GM12873 (cell line): ENCODE results near the gene OR56A5.

Source experiments
- CTCF ChIP-seq: IDR thresholded peaks from 2 replicates; pipeline ENCODE4 v1.5.1; 2012; ENCODE audit warnings: low read depth, mild to moderate bottlenecking, moderate library complexity, low read length, control low read depth; ENCODE audit not compliant: insufficient read depth; ENCODE audit errors: missing control alignments

The OR56A5 gene

GRCh38 chr11:5992604-5993251 is 24.4 kb upstream of the OR56A5 start:
- peak; percentile 62 for TF ChIP-seq CTCF

DNA sequence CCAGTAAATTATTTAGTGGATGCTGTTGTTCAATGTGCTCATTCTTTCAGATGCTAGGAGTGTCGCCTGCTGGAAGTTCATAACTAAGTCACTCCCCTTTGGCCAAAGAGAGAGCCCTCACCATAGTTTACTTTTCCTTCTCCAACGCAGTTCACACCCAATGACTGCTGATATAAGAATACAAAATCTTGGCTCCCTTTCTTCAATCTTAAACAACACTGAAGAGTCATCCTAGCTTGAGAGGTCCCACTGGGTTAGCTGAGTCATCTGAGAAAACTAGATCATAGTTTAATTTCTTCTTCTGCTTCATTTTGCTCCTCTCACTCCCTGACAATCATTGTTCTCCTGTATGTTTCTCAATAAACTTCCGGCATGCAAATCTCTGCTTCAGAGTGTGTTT is 23.9 kb upstream of the OR56A5 start:
- TF ChIP-seq CTCF: no peak

DNA sequence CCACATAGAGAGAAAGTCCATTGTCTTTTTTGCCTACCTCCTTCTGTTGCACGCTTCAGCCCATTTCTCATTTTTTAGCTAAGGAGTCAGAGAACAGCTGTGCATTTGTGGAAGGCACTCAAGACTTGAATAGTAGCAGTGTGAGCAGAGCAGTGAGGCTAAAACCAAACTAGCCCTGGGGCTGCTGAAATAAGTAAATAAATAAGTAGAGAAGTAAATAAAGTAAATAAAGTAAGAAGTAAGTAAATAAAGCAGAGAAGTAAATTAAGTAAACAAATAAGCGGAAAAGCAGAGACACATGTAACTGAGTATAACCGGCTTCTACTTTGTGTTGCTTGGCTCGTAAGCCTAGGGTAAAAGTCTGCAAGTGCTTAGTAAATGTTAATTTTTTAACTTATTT is 20.9 kb upstream of the OR56A5 start:
- TF ChIP-seq CTCF: no peak

GRCh38 chr11:5986885-5987284 is 18.6 kb upstream of the OR56A5 start, which contains the start of gene OR52L1:
OR52L1 (minus strand) TSS chr11:5986985; CDS start chr11:5986930, 55 bp downstream.
- no peak for TF ChIP-seq CTCF

DNA sequence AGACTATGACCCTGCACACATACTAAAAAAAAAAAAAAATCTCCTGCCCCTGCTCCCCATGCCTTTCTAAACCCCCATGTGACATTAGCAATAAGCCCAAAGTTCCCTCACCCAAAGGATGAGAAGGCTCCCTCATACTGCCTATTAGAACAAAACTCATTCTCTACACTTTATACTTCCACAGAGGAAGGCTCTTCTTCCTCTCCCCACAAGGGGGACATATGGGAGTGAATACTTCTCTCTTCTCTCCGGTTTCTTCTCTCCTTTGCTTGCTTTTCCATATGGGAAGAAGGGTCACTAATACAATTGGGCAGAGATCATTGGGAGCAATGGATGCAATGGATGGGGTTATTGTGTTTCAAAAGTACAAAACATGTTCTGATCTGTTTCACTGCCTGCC is 15.1 kb upstream of the OR56A5 start:
- TF ChIP-seq CTCF: peak; percentile 11

DNA sequence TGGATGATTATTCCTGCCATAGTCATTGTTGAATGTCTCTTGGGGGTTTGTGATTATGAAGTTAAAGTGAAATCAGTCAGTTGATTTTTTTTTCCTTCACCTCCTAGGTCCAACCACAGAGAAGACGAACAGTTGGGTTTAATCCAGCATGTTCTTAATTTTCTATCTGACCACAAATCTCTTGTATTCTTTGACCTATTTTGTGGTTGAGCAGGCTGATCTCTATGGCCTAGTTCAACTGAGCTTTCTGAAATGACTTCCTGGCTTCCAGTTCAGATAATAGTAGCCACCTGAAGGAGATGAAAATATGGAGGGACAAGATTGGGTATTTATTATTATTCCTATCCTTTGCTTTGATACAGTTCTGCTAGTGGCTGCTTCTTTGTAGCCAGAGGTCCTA is 5.2 kb upstream of the OR56A5 start:
- TF ChIP-seq CTCF: no peak

- TF ChIP-seq CTCF: no peak
These were observed 586 bp downstream of the OR56A5 start for GRCh38 chr11:5967708-5968107.
